HUES6 (cell line): ENCODE results near the gene CXCR6.

Source experiments
- H3K27ac ChIP-seq: 2 replicates; pipeline ENCODE4 v1.7.0; 2013; ENCODE audit warnings: low read depth, mild to moderate bottlenecking, low read length, inconsistent platforms
- H3K27me3 ChIP-seq: 2 replicates; pipeline ENCODE4 v1.6.1; 2013; ENCODE audit warnings: low read length; ENCODE audit not compliant: control insufficient read depth, insufficient read depth
- H3K36me3 ChIP-seq: 2 replicates; pipeline ENCODE4 v1.6.1; 2013; ENCODE audit warnings: low read length; ENCODE audit not compliant: control insufficient read depth, insufficient read depth
- H3K4me1 ChIP-seq: 2 replicates; pipeline ENCODE4 v1.6.1; 2013; ENCODE audit warnings: low read length; ENCODE audit not compliant: control insufficient read depth, insufficient read depth
- H3K4me3 ChIP-seq: 2 replicates; pipeline ENCODE4 v1.5.1; 2013; ENCODE audit warnings: low read depth, low read length
- H3K9ac ChIP-seq: one replicate; pipeline ENCODE4 v1.6.1; 2013; ENCODE audit warnings: mild to moderate bottlenecking, low read length
- H3K9me3 ChIP-seq: 2 replicates; pipeline ENCODE4 v1.6.1; 2013; ENCODE audit warnings: low read depth, low read length; ENCODE audit not compliant: control insufficient read depth, insufficient read depth

Gene CXCR6

GRCh38 chr3:45943207-45943846 lies at the start of gene CXCR6:
CXCR6 (plus strand) TSS chr3:45943464; CDS start chr3:45946482, 3,018 bp downstream.
- H3K27me3 ChIP-seq: no peaks in the 10 kb centered on the region
- peaks cover 23% of the 10 kb centered on the region for H3K36me3 ChIP-seq
- peaks cover 14% of the 10 kb centered on the region; the same call in 1 of the 2 replicates for H3K4me1 ChIP-seq
- no peaks in the 10 kb centered on the region for H3K9me3 ChIP-seq
- no peak within 1 kb of the TSS for H3K27ac ChIP-seq
- H3K4me3 ChIP-seq: no peak within 1 kb of the TSS
- H3K9ac ChIP-seq: no peak within 1 kb of the TSS

- Histone ChIP-seq H3K9me3 (0 out of 2 replicates have a peak, but pooled peaks cover 3% of the 10 kb centered on the region), H3K4me3 (no peak overlapping the region), H3K27ac (no peak overlapping the region), H3K4me1 (no peaks in the 10 kb centered on the region; the same call in 1 of the 2 replicates), H3K27me3 (no peaks in the 10 kb centered on the region), H3K36me3 (no peaks in the 10 kb centered on the region), H3K9ac (no peak overlapping the region)
Measured at GRCh38 chr3:45894015-45894414, 49.2 kb upstream of the CXCR6 start.

DNA sequence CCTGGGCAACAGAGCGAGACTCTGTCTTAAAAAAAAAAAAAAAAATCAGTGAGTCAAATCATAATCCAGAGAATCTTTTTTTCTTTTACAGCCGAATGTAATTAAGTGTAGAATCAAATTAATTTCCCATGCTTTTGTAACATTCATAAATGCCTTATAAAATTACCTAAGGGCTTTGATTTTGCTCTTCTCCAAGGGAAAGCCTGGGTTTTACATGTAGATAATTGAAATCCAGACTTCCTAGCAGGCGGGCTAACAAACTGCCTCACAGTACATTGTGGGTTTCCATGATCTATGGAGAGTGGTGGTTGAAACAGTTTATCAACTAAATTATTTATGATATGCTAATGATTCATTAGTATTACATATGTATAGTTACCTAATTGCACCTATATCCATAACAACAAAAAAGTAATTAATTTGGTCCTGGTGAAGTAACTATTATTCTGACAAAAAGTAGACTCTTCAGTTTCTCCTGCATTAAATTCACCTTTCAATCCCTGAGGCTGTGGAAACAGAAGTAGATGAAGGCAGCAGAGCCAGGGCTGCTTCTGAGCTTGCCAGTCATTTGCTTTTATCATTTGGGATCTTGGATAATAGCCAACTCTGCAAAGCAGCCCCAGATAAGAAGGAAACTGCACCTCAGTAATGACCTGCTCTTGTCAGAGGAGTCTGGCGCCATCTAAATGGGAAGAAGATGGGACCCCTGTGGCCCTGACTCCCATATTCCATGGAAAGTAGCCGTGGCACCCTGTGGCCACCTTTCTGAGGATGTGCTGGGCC lies 47.4 kb upstream of the CXCR6 start:
- no peaks in the 10 kb centered on the region for H3K27me3 ChIP-seq
- 0 out of 2 replicates have a peak, but pooled peaks cover 3% of the 10 kb centered on the region for H3K9me3 ChIP-seq
- no peaks in the 10 kb centered on the region; the same call in 1 of the 2 replicates for H3K4me1 ChIP-seq
- H3K9ac ChIP-seq: no peak overlapping the region
- H3K27ac ChIP-seq: no peak overlapping the region
- no peak overlapping the region for H3K4me3 ChIP-seq
- no peaks in the 10 kb centered on the region for H3K36me3 ChIP-seq

- Histone ChIP-seq H3K27ac (no peak overlapping the region), H3K36me3 (no peaks in the 10 kb centered on the region), H3K27me3 (no peaks in the 10 kb centered on the region), H3K9me3 (0 out of 2 replicates have a peak, but pooled peaks cover 3% of the 10 kb centered on the region), H3K4me1 (no peaks in the 10 kb centered on the region; the same call in 1 of the 2 replicates), H3K4me3 (no peak overlapping the region), H3K9ac (no peak overlapping the region)
Measured at GRCh38 chr3:45896956-45897355, 46.3 kb upstream of the CXCR6 start.

DNA sequence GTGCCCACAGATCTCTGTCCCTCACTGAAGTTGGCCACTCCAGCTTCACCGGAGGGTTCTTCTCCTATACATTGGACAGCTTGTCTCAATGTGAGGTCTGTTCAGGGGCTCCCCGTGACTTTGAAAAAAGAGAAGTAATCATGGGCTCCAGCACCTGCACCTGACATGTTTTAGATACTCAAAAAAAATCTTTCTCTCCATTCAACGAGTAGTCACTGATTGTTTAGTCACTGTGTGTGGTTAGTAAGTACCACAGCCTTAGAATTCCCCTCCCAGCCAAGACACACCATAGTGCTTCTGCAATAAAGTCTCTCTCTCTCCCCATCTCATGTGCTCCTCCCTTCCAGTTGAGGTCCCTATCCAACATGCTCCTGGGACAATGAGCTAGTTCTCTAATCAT lies 38.3 kb upstream of the CXCR6 start:
- H3K9ac ChIP-seq: no peak overlapping the region
- no peaks in the 10 kb centered on the region for H3K4me1 ChIP-seq
- H3K4me3 ChIP-seq: no peak overlapping the region
- H3K27me3 ChIP-seq: no peaks in the 10 kb centered on the region
- no peaks in the 10 kb centered on the region for H3K36me3 ChIP-seq
- no peak overlapping the region for H3K27ac ChIP-seq
- no peaks in the 10 kb centered on the region for H3K9me3 ChIP-seq

DNA sequence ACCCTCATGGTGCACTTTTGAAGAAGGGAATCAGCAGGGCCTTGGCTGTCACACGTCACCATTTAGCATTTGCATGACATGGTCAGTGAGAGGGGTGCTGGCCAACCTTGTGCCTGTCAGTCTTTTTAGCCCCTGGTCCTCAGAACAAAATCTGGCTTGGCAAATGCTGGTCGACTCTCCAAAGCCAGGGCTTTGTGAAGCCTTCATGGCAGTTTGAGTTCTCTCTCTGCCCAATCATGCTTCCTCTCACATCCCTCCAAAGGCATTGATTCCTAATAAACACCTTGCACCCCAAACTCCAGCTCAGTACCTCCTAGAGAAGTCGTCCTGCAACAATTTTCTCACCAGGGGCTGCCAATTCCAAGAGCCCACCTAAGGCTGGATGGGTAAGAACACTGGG lies 37.5 kb upstream of the CXCR6 start:
- no peak overlapping the region for H3K4me3 ChIP-seq

DNA sequence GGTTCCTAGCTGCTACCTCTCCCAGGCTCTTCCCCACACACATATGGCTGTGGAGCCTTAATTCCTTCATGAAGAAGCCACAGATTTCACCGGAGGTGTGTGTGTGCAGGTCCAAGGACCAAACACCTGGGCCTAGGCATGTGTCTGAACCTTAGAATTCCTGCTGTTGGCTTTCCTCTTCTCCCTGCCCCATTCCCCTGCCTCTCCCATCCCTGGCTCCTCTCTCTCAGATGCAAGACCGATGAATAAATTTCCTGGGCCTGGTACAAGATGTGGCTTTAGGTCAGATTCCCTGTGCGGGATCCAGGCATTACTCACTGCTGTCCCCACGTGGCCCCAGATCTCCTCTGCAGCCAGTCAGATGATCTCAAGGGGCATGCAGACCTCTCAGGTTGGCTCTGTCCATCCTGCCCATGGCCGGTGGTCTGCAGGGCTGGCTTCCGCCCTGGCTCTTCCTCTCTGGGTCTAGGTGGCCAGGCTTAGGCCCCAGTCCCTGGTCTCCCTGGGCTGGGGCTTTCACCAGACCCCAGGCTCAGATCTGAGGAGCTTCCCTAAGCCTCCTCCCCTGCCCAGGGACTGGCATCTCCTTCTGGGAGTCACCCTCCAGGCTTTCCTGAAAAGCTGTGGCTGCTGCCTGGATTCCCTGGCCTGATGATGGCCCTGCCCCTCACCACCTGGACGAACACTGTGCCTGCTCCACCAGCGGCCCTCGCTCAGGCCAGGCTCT lies 36.4 kb upstream of the CXCR6 start:
- H3K27me3 ChIP-seq: no peaks in the 10 kb centered on the region

More for the DNA sequence above, 37.5 kb upstream of the CXCR6 start:
- H3K36me3 ChIP-seq: no peaks in the 10 kb centered on the region
- no peaks in the 10 kb centered on the region for H3K9me3 ChIP-seq
- no peak overlapping the region for H3K9ac ChIP-seq
- H3K27ac ChIP-seq: no peak overlapping the region
- H3K4me1 ChIP-seq: no peaks in the 10 kb centered on the region
- H3K27me3 ChIP-seq: no peaks in the 10 kb centered on the region

GRCh38 chr3:45907769-45908705 lies 35.2 kb upstream of the CXCR6 start:
- Histone ChIP-seq H3K4me3 (no peak overlapping the region), H3K9ac (no peak overlapping the region), H3K27me3 (0 out of 2 replicates have a peak, but pooled peaks cover 6% of the 10 kb centered on the region), H3K4me1 (no peaks in the 10 kb centered on the region), H3K9me3 (no peaks in the 10 kb centered on the region), H3K36me3 (no peaks in the 10 kb centered on the region), H3K27ac (no peak overlapping the region)

More for the DNA sequence above, 36.4 kb upstream of the CXCR6 start:
- Histone ChIP-seq H3K9me3 (no peaks in the 10 kb centered on the region), H3K36me3 (no peaks in the 10 kb centered on the region), H3K27ac (no peak overlapping the region), H3K4me3 (no peak overlapping the region), H3K9ac (no peak overlapping the region), H3K4me1 (no peaks in the 10 kb centered on the region)

- Histone ChIP-seq H3K4me3 (no peak overlapping the region), H3K9me3 (no peaks in the 10 kb centered on the region), H3K27ac (no peak overlapping the region), H3K36me3 (no peaks in the 10 kb centered on the region), H3K9ac (no peak overlapping the region), H3K27me3 (0 out of 2 replicates have a peak, but pooled peaks cover 6% of the 10 kb centered on the region), H3K4me1 (no peaks in the 10 kb centered on the region)
Measured at GRCh38 chr3:45908761-45909160, 34.5 kb upstream of the CXCR6 start.

GRCh38 chr3:45909542-45909941 lies 33.7 kb upstream of the CXCR6 start:
- H3K36me3 ChIP-seq: no peaks in the 10 kb centered on the region
- peaks cover 11% of the 10 kb centered on the region for H3K27me3 ChIP-seq
- no peaks in the 10 kb centered on the region for H3K9me3 ChIP-seq
- no peak overlapping the region for H3K4me3 ChIP-seq
- no peaks in the 10 kb centered on the region for H3K4me1 ChIP-seq
- no peak overlapping the region for H3K9ac ChIP-seq
- H3K27ac ChIP-seq: no peak overlapping the region
